Skeletal muscle satellite cell (primary cell): Measurements from ENCODE around the gene ZNF750.
A peak's percentile ranks its signal among the peaks of the same experiment; 100 is the strongest.

Experiments
- H3K27me3 ChIP-seq: 2 replicates; pipeline ENCODE4 v1.7.0; 2013; ENCODE audit warnings: low read length; ENCODE audit not compliant: control insufficient read depth, insufficient read depth
- H3K36me3 ChIP-seq: 2 replicates; pipeline ENCODE4 v1.7.0; 2013; ENCODE audit warnings: mild to moderate bottlenecking, control low read depth, low read length; ENCODE audit not compliant: insufficient read depth
- H3K4me1 ChIP-seq: 2 replicates; pipeline ENCODE4 v1.7.0; 2013; ENCODE audit warnings: low read length; ENCODE audit not compliant: control insufficient read depth, insufficient read depth
- H3K4me2 ChIP-seq: 2 replicates; pipeline ENCODE4 v1.7.0; 2013; ENCODE audit warnings: mild to moderate bottlenecking, low read length
- H3K4me3 ChIP-seq: 2 replicates; pipeline ENCODE4 v1.7.0; 2013; ENCODE audit warnings: low read length
- H3K9ac ChIP-seq: 2 replicates; pipeline ENCODE4 v1.7.0; 2013; ENCODE audit warnings: mild to moderate bottlenecking, low read depth, low read length, moderate library complexity
- H3K9me3 ChIP-seq: replicated peaks from 2 replicates; pipeline ENCODE4 v1.7.0; 2013; ENCODE audit warnings: mild to moderate bottlenecking, control low read depth, low read length

ZNF750 gene

GRCh38 chr17:82836823-82837357 lies 2.9 kb downstream of the ZNF750 start:
- H3K4me1 ChIP-seq: peaks cover 27% of the 10 kb centered on the region
- H3K9ac ChIP-seq: no peak overlapping the region
- peaks cover 4% of the 10 kb centered on the region for H3K36me3 ChIP-seq
- no peaks in the 10 kb centered on the region for H3K9me3 ChIP-seq
- H3K4me3 ChIP-seq: no peak overlapping the region
- H3K27me3 ChIP-seq: no peaks in the 10 kb centered on the region
- peak overlapping the region; percentile 13 for H3K4me2 ChIP-seq

GRCh38 chr17:82835766-82836512 lies 3.9 kb downstream of the ZNF750 start:
- Histone ChIP-seq H3K9me3 (no peaks in the 10 kb centered on the region), H3K27me3 (no peaks in the 10 kb centered on the region), H3K4me2 (no peak overlapping the region), H3K4me3 (no peak overlapping the region), H3K9ac (no peak overlapping the region), H3K4me1 (peaks cover 27% of the 10 kb centered on the region), H3K36me3 (peaks cover 4% of the 10 kb centered on the region)

GRCh38 chr17:82835122-82835521 lies 4.7 kb downstream of the ZNF750 start:
- H3K9ac ChIP-seq: no peak overlapping the region
- H3K4me2 ChIP-seq: no peak overlapping the region
- H3K4me3 ChIP-seq: no peak overlapping the region
- peaks cover 31% of the 10 kb centered on the region for H3K4me1 ChIP-seq
- H3K36me3 ChIP-seq: peaks cover 4% of the 10 kb centered on the region
- H3K9me3 ChIP-seq: no peaks in the 10 kb centered on the region
- H3K27me3 ChIP-seq: no peaks in the 10 kb centered on the region

DNA sequence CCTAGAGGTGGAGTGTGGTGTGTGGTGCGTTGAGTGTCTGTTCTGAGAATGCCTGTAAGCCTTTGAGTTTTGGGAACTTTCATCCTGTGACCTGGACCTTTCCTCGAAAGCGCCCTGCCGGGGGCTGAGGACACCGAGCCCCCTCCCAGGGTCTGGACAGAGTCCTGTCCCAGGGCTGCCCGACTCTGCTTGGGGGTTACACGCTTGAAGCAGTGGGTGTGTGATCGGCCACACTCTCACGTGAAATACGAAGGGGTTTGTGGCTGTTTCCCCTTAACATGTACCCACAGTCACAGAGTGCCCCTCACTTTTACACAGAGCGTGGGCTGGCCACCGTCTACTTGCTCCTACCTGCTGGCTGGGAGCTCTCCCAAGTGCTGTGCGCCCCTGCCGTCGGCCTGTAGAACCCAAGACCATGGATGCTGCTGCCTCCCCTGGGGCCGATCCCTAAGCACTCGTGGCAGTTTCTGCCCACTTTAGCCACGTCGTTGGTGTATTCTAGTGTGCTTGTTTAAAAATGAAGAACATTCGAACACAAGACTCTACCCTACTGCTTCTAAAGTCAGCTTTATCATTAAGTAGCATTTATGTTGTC lies 6.8 kb downstream of the ZNF750 start:
- no peak overlapping the region for H3K4me3 ChIP-seq
- H3K4me2 ChIP-seq: no peak overlapping the region
- H3K9ac ChIP-seq: no peak overlapping the region
- peaks cover 7% of the 10 kb centered on the region for H3K36me3 ChIP-seq
- H3K27me3 ChIP-seq: no peaks in the 10 kb centered on the region
- H3K4me1 ChIP-seq: peaks cover 25% of the 10 kb centered on the region
- no peaks in the 10 kb centered on the region for H3K9me3 ChIP-seq

DNA sequence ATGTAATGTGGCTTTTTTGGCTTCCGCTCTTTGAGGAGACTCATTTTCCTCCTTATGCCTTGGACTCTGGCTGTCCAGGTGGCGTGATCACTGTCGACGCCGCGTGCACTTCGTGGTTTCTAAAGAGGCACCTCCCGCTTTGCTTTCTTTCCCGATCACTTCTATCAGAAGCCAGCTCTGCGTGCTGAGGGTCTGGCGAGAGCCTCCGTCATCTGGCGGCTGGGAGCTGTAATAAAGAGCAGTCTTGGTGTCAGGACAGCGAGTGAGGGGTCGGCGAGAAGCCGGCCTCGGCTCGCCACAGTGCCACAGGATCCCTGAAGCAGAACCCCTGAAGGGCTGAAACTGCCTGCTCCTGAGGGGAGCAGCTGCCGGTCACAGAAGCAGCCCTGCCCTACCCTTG lies 7.4 kb downstream of the ZNF750 start:
- no peak overlapping the region for H3K4me3 ChIP-seq
- no peaks in the 10 kb centered on the region for H3K27me3 ChIP-seq
- H3K4me2 ChIP-seq: no peak overlapping the region
- H3K4me1 ChIP-seq: peaks cover 19% of the 10 kb centered on the region
- H3K9me3 ChIP-seq: no peaks in the 10 kb centered on the region
- H3K36me3 ChIP-seq: peaks cover 11% of the 10 kb centered on the region
- no peak overlapping the region for H3K9ac ChIP-seq

GRCh38 chr17:82831818-82832200 lies 8.0 kb downstream of the ZNF750 start:
- Histone ChIP-seq H3K4me3 (no peak overlapping the region), H3K9me3 (no peaks in the 10 kb centered on the region), H3K36me3 (peaks cover 13% of the 10 kb centered on the region), H3K4me1 (peaks cover 14% of the 10 kb centered on the region), H3K4me2 (no peak overlapping the region), H3K27me3 (no peaks in the 10 kb centered on the region), H3K9ac (no peak overlapping the region)

- H3K27me3 ChIP-seq: no peaks in the 10 kb centered on the region
- no peaks in the 10 kb centered on the region for H3K9me3 ChIP-seq
- peaks cover 8% of the 10 kb centered on the region for H3K4me1 ChIP-seq
- H3K36me3 ChIP-seq: peaks cover 13% of the 10 kb centered on the region
- no peak overlapping the region for H3K4me3 ChIP-seq
- no peak overlapping the region for H3K4me2 ChIP-seq
- H3K9ac ChIP-seq: no peak overlapping the region
Observed at GRCh38 chr17:82831041-82831817, 8.6 kb downstream of the ZNF750 start.

DNA sequence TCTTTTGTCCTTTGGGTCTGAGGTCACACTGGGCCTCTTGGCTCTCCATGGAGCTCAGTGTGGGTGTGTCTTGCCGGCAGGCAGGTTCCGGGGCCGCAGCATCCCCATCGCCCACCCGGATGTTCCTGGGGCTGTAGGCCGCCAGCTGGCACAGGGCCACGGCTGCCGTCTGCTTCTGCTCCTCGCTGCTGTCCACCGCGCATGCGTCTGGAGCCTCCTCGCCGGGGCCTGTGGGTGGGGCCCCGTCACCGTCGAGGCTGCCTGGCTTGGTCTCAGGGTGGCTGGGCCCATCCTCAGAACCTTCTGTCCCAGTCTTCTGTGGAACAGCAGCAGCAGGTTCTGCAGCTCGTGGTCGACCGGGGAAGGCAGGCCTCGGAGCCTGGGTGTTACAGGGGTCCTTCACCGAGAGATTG lies 9.6 kb downstream of the ZNF750 start:
- no peaks in the 10 kb centered on the region for H3K27me3 ChIP-seq
- H3K9ac ChIP-seq: no peak overlapping the region
- H3K4me3 ChIP-seq: no peak overlapping the region
- peak overlapping the region; percentile 43 for H3K4me2 ChIP-seq
- no peaks in the 10 kb centered on the region for H3K9me3 ChIP-seq
- peaks cover 13% of the 10 kb centered on the region for H3K36me3 ChIP-seq
- H3K4me1 ChIP-seq: peaks cover 7% of the 10 kb centered on the region

- H3K36me3 ChIP-seq: peaks cover 13% of the 10 kb centered on the region
- no peak overlapping the region for H3K4me2 ChIP-seq
- no peak overlapping the region for H3K4me3 ChIP-seq
- H3K27me3 ChIP-seq: no peaks in the 10 kb centered on the region
- H3K4me1 ChIP-seq: peaks cover 7% of the 10 kb centered on the region
- no peak overlapping the region for H3K9ac ChIP-seq
- no peaks in the 10 kb centered on the region for H3K9me3 ChIP-seq
Observed at GRCh38 chr17:82828875-82829487, 10.8 kb downstream of the ZNF750 start.

GRCh38 chr17:82826956-82827355 lies 12.9 kb downstream of the ZNF750 start:
- H3K4me3 ChIP-seq: no peak overlapping the region
- H3K4me2 ChIP-seq: no peak overlapping the region
- H3K9ac ChIP-seq: no peak overlapping the region
- H3K27me3 ChIP-seq: no peaks in the 10 kb centered on the region
- H3K4me1 ChIP-seq: peaks cover 7% of the 10 kb centered on the region
- H3K36me3 ChIP-seq: peaks cover 9% of the 10 kb centered on the region
- no peaks in the 10 kb centered on the region for H3K9me3 ChIP-seq

GRCh38 chr17:82826211-82826610 lies 13.6 kb downstream of the ZNF750 start:
- no peak overlapping the region for H3K4me3 ChIP-seq
- H3K4me2 ChIP-seq: no peak overlapping the region
- H3K36me3 ChIP-seq: peaks cover 9% of the 10 kb centered on the region
- peaks cover 7% of the 10 kb centered on the region for H3K4me1 ChIP-seq
- H3K27me3 ChIP-seq: no peaks in the 10 kb centered on the region
- H3K9ac ChIP-seq: no peak overlapping the region
- no peaks in the 10 kb centered on the region for H3K9me3 ChIP-seq
